Right lobe of liver (tissue), 4 donors: Measurements from ENCODE around the gene ZNF644.

Experiments used
- POLR2A ChIP-seq: fragments of 450-650 bp; IDR thresholded peaks from one replicate; pipeline ENCODE4 v1.6.1; 2017; ENCODE audit warnings: antibody characterized with exemption, mild to moderate bottlenecking
- TF ChIP-seq, protein P1 (sequence below), 4 donors: fragments of 200-600 bp in 3 of 4; fragments of 450-650 bp in 1 of 4; IDR thresholded peaks; one replicate each; pipeline versions ENCODE4 v1.5.1 to v1.8.0; 2016 to 2022; ENCODE audit warnings: antibody characterized with exemption in 4 of 4, mild to moderate bottlenecking in 2 of 4
- donor health status: DM: no; HTN: no; CAD: no.
- donor health status: DM: no; HTN: no; CAD: no.
- donor health status: DM: no; HTN: yes; CAD: no.

DNA sequence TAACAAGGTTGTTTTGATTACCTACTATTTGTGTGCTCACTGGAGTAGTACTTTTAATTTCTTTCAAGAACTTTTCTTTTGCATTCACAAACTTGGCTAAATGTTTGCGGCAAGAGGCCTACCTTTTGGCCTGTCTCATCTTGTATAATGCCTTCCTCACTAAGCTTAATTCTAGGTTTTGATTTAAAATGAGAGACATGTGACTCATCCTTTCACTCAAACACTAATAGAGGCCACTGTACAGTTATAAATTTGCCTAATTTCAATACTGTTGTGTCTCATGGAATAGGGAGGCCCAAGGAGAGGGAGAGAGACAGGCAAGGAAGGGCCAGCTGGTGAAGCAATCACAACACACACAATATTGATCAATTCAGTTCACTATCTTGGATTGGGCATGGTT lies 66.1 kb downstream of the ZNF644 start:
- TF ChIP-seq, protein P1, sequence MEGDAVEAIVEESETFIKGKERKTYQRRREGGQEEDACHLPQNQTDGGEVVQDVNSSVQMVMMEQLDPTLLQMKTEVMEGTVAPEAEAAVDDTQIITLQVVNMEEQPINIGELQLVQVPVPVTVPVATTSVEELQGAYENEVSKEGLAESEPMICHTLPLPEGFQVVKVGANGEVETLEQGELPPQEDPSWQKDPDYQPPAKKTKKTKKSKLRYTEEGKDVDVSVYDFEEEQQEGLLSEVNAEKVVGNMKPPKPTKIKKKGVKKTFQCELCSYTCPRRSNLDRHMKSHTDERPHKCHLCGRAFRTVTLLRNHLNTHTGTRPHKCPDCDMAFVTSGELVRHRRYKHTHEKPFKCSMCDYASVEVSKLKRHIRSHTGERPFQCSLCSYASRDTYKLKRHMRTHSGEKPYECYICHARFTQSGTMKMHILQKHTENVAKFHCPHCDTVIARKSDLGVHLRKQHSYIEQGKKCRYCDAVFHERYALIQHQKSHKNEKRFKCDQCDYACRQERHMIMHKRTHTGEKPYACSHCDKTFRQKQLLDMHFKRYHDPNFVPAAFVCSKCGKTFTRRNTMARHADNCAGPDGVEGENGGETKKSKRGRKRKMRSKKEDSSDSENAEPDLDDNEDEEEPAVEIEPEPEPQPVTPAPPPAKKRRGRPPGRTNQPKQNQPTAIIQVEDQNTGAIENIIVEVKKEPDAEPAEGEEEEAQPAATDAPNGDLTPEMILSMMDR (IDR thresholded peaks at IDR 0.05) = no peak
- TF ChIP-seq POLR2A = no peak
